Left ventricle myocardium inferior (tissue), 1 donor: ENCODE results near the gene CSPG5. TPM values are rescaled to one million over a fixed set of nuclear protein-coding genes. Genes with fewer than 3 reads are reported as not detected.

ENCODE experiments used
- DNase-seq: peaks from one replicate; pipeline ENCODE4 v3.0.0-alpha.2; 2020
- H3K27ac ChIP-seq: fragments of 200-600 bp; replicated peaks from 2 replicates; pipeline ENCODE4 v1.8.0; 2021
- H3K27me3 ChIP-seq: fragments of 200-600 bp; 2 replicates; pipeline ENCODE4 v1.8.0; 2021; ENCODE audit warnings: low read depth
- H3K36me3 ChIP-seq: fragments of 200-600 bp; 2 replicates; pipeline ENCODE4 v1.8.0; 2021
- H3K4me1 ChIP-seq: fragments of 200-600 bp; 2 replicates; pipeline ENCODE4 v1.8.0; 2021
- H3K4me3 ChIP-seq: fragments of 200-600 bp; 2 replicates; pipeline ENCODE4 v1.8.0; 2021; ENCODE audit warnings: mild to moderate bottlenecking, moderate library complexity
- H3K9me3 ChIP-seq: fragments of 200-600 bp; replicated peaks from 2 replicates; pipeline ENCODE4 v1.8.0; 2021
- CTCF ChIP-seq: fragments of 200-600 bp; IDR thresholded peaks from 2 replicates; pipeline ENCODE4 v1.8.0; 2021; ENCODE audit warnings: antibody characterized with exemption, mild to moderate bottlenecking, borderline replicate concordance
- intact Hi-C: fragments of 100-400 bp; cut with micrococcal nuclease; formaldehyde crosslinking; loops from one replicate; pipeline ENCODE4 v1.11.0; 2022
- total RNA-seq: library from RNA; stranded (reverse); fragmentation: NEBNext Ultra II Directional; extraction: Animal tissue kit (Norgen Biotek cat#: 25700); gene quantifications from one replicate; pipeline ENCODE4 v1.2.1, GENCODE V29; 2021
- donor health status: DM: no; HTN: yes; CAD: no; lungs with severe emphysema.

Gene CSPG5
- total RNA-seq, 1 donor from 2014 or later: 0.22 TPM

DNA sequence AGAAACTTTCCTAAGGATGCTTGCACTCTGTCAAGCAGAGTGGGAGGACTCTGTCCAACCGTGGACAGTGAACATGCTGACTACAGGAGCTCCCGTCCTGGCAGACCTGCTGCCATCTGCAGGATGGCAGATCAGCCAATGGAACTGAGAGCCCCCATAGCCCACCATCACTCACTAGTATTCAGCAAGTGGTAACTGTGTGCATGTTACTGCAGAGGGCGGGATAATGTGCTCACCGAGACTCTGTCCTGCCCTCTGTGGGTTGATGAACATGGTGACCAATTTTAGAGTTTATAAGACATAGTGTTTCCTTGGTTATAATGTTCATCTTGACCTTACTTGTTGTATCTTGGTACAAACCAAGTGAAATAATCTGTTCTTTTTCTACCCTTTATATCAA lies 11.5 kb downstream of the CSPG5 start:
- Histone ChIP-seq H3K9me3 (no peaks in the 10 kb centered on the region), H3K4me1 (peaks cover 4% of the 10 kb centered on the region), H3K4me3 (no peak overlapping the region), H3K27ac (no peak overlapping the region), H3K36me3 (no peaks in the 10 kb centered on the region), H3K27me3 (no peaks in the 10 kb centered on the region)
- no peak for DNase-seq
- intact Hi-C loops: no loop called here
- no peak for TF ChIP-seq CTCF

DNA sequence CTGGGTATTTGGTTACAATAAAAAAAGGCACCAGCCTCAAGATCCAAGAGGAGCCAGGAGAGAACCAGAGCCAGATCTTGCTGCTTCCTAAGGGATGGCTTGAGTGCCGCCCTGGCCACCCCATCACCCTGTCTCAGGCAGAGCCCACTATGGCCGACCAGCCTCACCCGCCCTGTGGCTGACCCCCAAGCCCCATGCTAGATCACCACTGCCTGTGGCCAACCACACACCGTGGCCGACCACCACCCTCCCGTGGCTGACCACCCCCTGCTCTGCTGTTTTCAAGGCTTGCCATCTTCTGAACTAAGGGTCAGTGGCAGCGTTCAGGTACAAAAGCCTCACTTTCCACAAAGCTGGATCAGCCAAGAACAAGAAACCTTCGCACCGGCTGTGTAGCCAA lies 12.0 kb downstream of the CSPG5 start:
- H3K9me3 ChIP-seq: no peaks in the 10 kb centered on the region
- peaks cover 4% of the 10 kb centered on the region for H3K4me1 ChIP-seq
- no peak for TF ChIP-seq CTCF
- H3K27me3 ChIP-seq: no peaks in the 10 kb centered on the region
- no peaks in the 10 kb centered on the region for H3K36me3 ChIP-seq
- no peak for DNase-seq
- intact Hi-C loops: no loop called here
- no peak overlapping the region for H3K27ac ChIP-seq
- no peak overlapping the region for H3K4me3 ChIP-seq

GRCh38 chr3:47565734-47566550 lies 12.7 kb downstream of the CSPG5 start:
- Histone ChIP-seq H3K9me3 (no peaks in the 10 kb centered on the region), H3K27me3 (no peaks in the 10 kb centered on the region), H3K4me3 (no peak overlapping the region), H3K4me1 (peaks cover 4% of the 10 kb centered on the region), H3K27ac (no peak overlapping the region), H3K36me3 (no peaks in the 10 kb centered on the region)
- TF ChIP-seq CTCF: no peak
- DNase-seq: no peak
- intact Hi-C loops: no loop called here

GRCh38 chr3:47556351-47556750 lies 22.3 kb downstream of the CSPG5 start:
- Histone ChIP-seq H3K9me3 (peaks cover 10% of the 10 kb centered on the region), H3K27ac (no peak overlapping the region), H3K27me3 (no peaks in the 10 kb centered on the region), H3K4me1 (no peaks in the 10 kb centered on the region), H3K4me3 (no peak overlapping the region), H3K36me3 (no peaks in the 10 kb centered on the region)
- intact Hi-C loops: no loop called here
- DNase-seq: no peak
- no peak for TF ChIP-seq CTCF

DNA sequence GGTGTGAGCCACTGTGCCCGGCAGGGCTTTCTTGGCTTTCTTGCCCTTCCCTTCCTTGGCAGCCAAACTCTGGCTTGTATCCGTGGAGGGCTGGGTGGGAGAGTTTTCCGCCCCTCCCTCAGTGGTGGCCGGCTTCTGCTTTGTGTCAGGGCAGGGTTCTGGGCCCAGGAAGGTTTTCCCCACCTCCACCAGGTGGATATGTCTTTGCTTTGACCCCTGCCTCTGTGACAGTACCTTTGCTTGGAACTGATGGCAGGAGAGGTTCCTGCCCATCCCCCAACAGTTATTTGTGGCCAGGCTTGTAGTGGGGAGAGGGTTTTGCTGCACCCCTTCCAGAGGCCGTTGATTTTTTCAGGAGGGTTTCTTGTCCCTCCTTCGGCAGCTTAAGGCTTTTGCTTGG lies 24.3 kb downstream of the CSPG5 start:
- no peak for DNase-seq
- Histone ChIP-seq H3K4me3 (no peak overlapping the region), H3K27me3 (no peaks in the 10 kb centered on the region), H3K36me3 (no peaks in the 10 kb centered on the region), H3K9me3 (peaks cover 10% of the 10 kb centered on the region), H3K4me1 (no peaks in the 10 kb centered on the region), H3K27ac (no peak overlapping the region)
- intact Hi-C loops: no loop called here
- no peak for TF ChIP-seq CTCF
